HG03103 (cell line): ENCODE data around the gene CFAP90.

ENCODE experiments used
- ATAC-seq: cut with Tn5 transposase; IDR thresholded peaks from one replicate; pipeline ENCODE4 v1.9.1; 2021; ENCODE audit warnings: low read depth; ENCODE audit not compliant: unreplicated experiment

The CFAP90 gene

GRCh38 chr5:7784683-7785380, 66.1 kb downstream of the CFAP90 start:
- no peak for ATAC-seq

GRCh38 chr5:7781899-7782298, 69.0 kb downstream of the CFAP90 start:
- no peak for ATAC-seq
